MM.1S (cell line): ENCODE data around the gene PAX7.

ENCODE experiments used
- DNase-seq: peaks from one replicate; pipeline ENCODE4 v3.0.0-alpha.2; 2015
- H2AFZ ChIP-seq: fragments of 300-600 bp; sonication (generic); 2 replicates; pipeline ENCODE4 v1.6.0; 2016; ENCODE audit warnings: antibody characterized with exemption, low read length
- H3F3A ChIP-seq: fragments of 300-600 bp; sonication (generic); 2 replicates; pipeline ENCODE4 v1.6.1; 2016; ENCODE audit warnings: mild to moderate bottlenecking, antibody characterized with exemption, low read length, moderate library complexity, mixed read lengths; ENCODE audit not compliant: insufficient read depth
- H3K27ac ChIP-seq: fragments of 300-600 bp; sonication (generic); 2 replicates; pipeline ENCODE4 v1.5.1; 2016; ENCODE audit warnings: mild to moderate bottlenecking, low read length
- H3K27me3 ChIP-seq: fragments of 300-600 bp; sonication (generic); replicated peaks from 2 replicates; pipeline ENCODE4 v1.6.0; 2016; ENCODE audit warnings: low read length; ENCODE audit not compliant: insufficient read depth
- H3K36me3 ChIP-seq: fragments of 300-600 bp; sonication (generic); replicated peaks from 2 replicates; pipeline ENCODE4 v1.6.1; 2016; ENCODE audit warnings: mild to moderate bottlenecking, low read length, mixed read lengths; ENCODE audit not compliant: insufficient read depth
- H3K4me1 ChIP-seq: fragments of 300-600 bp; sonication (generic); 2 replicates; pipeline ENCODE4 v1.6.1; 2016; ENCODE audit warnings: low read length, mixed read lengths
- H3K4me2 ChIP-seq: fragments of 300-600 bp; sonication (generic); 2 replicates; pipeline ENCODE4 v1.6.0; 2016; ENCODE audit warnings: low read depth, low read length
- H3K4me3 ChIP-seq: fragments of 300-600 bp; sonication (generic); 2 replicates; pipeline ENCODE4 v1.5.1; 2016; ENCODE audit warnings: low read length, mixed read lengths
- H3K79me2 ChIP-seq: fragments of 300-600 bp; sonication (generic); 2 replicates; pipeline ENCODE4 v1.6.1; 2016; ENCODE audit warnings: mixed run types, low read length, mixed read lengths
- H3K9ac ChIP-seq: fragments of 300-600 bp; sonication (generic); 2 replicates; pipeline ENCODE4 v1.6.1; 2016; ENCODE audit warnings: low read length, mixed read lengths
- H3K9me2 ChIP-seq: fragments of 300-600 bp; sonication (generic); replicated peaks from 2 replicates; pipeline ENCODE4 v1.6.1; 2016; ENCODE audit warnings: mild to moderate bottlenecking, low read length, mixed read lengths; ENCODE audit not compliant: insufficient read depth
- H3K9me3 ChIP-seq: fragments of 300-600 bp; sonication (generic); replicated peaks from 2 replicates; pipeline ENCODE4 v1.6.1; 2016; ENCODE audit warnings: mild to moderate bottlenecking, low read length, mixed read lengths; ENCODE audit not compliant: insufficient read depth
- H4K20me1 ChIP-seq: fragments of 300-600 bp; sonication (generic); 2 replicates; pipeline ENCODE4 v1.6.1; 2016; ENCODE audit warnings: mild to moderate bottlenecking, low read length, moderate library complexity, mixed read lengths; ENCODE audit not compliant: insufficient read depth
- CTCF ChIP-seq: fragments of 300-600 bp; sonication (generic); IDR thresholded peaks from 2 replicates; pipeline ENCODE4 v1.5.1; 2016; ENCODE audit warnings: antibody characterized with exemption, low read length, mixed read lengths
- EZH2 ChIP-seq: fragments of 300-600 bp; sonication (generic); optimal IDR thresholded peaks from 2 replicates; pipeline ENCODE3; 2017; ENCODE audit warnings: low read depth, mild to moderate bottlenecking, antibody characterized with exemption, low read length, mixed read lengths
- EZH2phosphoT487 ChIP-seq: fragments of 300-600 bp; sonication (generic); IDR thresholded peaks from 2 replicates; pipeline ENCODE4 v1.6.1; 2018; ENCODE audit warnings: antibody characterized with exemption, low read length

The PAX7 gene

GRCh38 chr1:18746981-18747380, 116.3 kb downstream of the PAX7 start:
- H3K4me2 ChIP-seq, result no peak overlapping the region
- H3K79me2 ChIP-seq, result no peaks in the 10 kb centered on the region
- no peaks in the 10 kb centered on the region for H3F3A ChIP-seq
- no peak overlapping the region for H3K4me3 ChIP-seq
- H3K27me3 ChIP-seq, result peaks cover 47% of the 10 kb centered on the region
- H3K9ac ChIP-seq, result no peak overlapping the region
- no peaks in the 10 kb centered on the region for H3K4me1 ChIP-seq
- no peaks in the 10 kb centered on the region for H4K20me1 ChIP-seq
- H3K27ac ChIP-seq, result no peak overlapping the region
- H3K9me2 ChIP-seq, result no peaks in the 10 kb centered on the region
- TF ChIP-seq EZH2phosphoT487 (no peak), EZH2 (no peak), CTCF (no peak)
- H3K36me3 ChIP-seq, result no peaks in the 10 kb centered on the region
- H2AFZ ChIP-seq, result no peak overlapping the region
- no peaks in the 10 kb centered on the region for H3K9me3 ChIP-seq
- DNase-seq, result no peak

DNA sequence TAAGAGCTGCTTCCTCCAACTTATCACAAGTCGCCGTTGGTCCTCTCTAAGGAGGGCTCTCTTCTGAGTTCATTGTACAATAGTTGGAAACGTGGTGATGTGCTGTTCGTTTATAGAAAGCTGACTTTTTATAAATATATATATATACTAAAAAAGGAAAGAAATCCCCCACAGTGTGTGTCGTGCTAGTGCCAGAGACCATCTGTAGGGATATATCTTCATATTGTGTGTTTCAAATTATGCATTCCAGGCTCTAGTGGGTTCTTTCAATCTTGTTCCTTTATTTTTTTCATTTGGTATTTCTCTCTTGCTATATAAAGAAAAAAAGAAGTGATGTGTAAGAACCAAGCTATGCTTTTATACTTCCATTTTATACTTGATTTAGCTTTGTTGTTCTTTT, 117.0 kb downstream of the PAX7 start:
- DNase-seq, result no peak
- Histone ChIP-seq H3K36me3 (no peaks in the 10 kb centered on the region), H3K4me3 (no peak overlapping the region), H3K4me2 (no peak overlapping the region), H3K9ac (no peak overlapping the region), H2AFZ (no peak overlapping the region), H3K9me2 (no peaks in the 10 kb centered on the region), H3K27ac (no peak overlapping the region), H3K9me3 (no peaks in the 10 kb centered on the region), H4K20me1 (no peaks in the 10 kb centered on the region), H3F3A (no peaks in the 10 kb centered on the region), H3K79me2 (no peaks in the 10 kb centered on the region), H3K4me1 (no peaks in the 10 kb centered on the region), H3K27me3 (peaks cover 48% of the 10 kb centered on the region)
- TF ChIP-seq CTCF, result no peak
- TF ChIP-seq EZH2phosphoT487, result no peak
- TF ChIP-seq EZH2, result no peak

DNA sequence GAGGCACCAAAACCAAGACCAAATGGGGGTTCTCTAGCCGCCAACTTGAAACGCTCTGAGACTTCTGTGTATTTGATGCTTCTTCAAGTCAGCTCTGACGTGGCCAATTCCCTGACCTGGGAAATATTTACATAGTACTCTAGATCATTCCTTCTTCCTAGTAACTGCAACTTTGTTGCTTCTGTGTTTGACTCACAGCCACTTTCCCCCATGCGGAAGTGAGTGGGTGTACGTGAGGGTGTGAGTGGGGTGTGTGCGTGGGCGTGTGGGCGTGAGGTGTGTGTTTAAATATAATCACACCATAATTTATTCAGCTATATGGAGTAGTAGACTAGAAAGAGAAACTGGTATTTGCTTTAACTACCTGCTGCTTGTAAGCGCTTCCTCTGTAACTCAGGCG, 117.8 kb downstream of the PAX7 start:
- Histone ChIP-seq H3K9me3 (no peaks in the 10 kb centered on the region), H3K36me3 (no peaks in the 10 kb centered on the region), H3K27me3 (peaks cover 50% of the 10 kb centered on the region), H3K4me1 (no peaks in the 10 kb centered on the region), H3K4me3 (no peak overlapping the region), H3K9me2 (no peaks in the 10 kb centered on the region), H3F3A (no peaks in the 10 kb centered on the region), H3K79me2 (no peaks in the 10 kb centered on the region), H3K4me2 (no peak overlapping the region), H4K20me1 (no peaks in the 10 kb centered on the region), H2AFZ (no peak overlapping the region), H3K27ac (no peak overlapping the region), H3K9ac (no peak overlapping the region)
- DNase-seq, result no peak
- TF ChIP-seq EZH2 (no peak), CTCF (no peak), EZH2phosphoT487 (no peak)
